GM18508 (cell line): ENCODE measurements around the gene TMEM86A.

Experiments used
- ATAC-seq: cut with Tn5 transposase; IDR thresholded peaks from one replicate; pipeline ENCODE4 v1.9.1; 2021; ENCODE audit warnings: moderate number of reproducible peaks; ENCODE audit not compliant: insufficient read depth, unreplicated experiment

The TMEM86A gene

GRCh38 chr11:18699848-18700261 lies 1.3 kb downstream of the TMEM86A start:
- ATAC-seq, result no peak

- no peak for ATAC-seq
Observed at GRCh38 chr11:18700375-18700774, 1.8 kb downstream of the TMEM86A start.

DNA sequence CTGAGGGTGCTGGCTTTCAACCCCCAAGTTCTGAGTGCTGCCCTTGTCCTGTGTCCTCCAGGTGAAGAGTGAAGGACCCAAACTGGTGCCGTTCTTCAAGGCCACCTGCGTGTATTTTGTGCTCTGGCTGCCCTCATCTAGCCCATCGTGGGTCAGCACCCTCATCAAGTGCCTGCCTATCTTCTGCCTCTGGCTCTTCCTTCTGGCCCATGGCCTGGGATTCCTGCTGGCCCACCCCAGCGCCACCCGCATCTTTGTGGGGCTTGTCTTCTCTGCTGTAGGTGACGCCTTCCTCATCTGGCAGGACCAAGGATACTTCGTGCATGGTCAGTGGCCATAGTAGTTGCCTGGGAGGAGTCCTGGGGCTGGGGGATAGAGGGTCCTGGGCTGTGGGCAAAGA lies 2.3 kb downstream of the TMEM86A start:
- ATAC-seq, result no peak

DNA sequence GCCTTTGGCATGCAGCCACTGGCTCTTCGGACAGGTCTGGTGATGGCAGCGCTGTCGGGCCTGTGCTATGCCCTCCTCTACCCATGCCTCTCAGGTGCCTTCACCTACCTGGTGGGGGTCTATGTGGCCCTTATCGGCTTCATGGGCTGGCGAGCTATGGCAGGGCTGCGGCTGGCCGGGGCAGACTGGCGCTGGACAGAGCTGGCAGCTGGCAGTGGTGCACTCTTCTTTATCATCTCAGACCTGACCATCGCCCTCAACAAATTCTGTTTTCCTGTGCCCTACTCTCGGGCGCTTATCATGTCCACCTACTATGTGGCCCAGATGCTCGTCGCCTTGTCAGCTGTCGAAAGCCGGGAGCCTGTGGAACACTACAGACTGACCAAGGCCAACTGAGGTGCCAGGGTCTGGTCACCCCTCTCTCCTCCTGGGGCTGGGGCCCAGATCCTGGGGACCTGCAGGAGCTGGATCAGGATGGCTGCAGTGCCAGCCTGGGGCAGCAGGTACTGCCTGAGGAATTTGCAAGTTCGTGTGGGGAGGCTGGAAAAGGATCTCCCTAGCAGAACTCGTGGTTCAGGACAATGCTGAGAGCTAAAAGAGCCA lies 3.1 kb downstream of the TMEM86A start:
- no peak for ATAC-seq

DNA sequence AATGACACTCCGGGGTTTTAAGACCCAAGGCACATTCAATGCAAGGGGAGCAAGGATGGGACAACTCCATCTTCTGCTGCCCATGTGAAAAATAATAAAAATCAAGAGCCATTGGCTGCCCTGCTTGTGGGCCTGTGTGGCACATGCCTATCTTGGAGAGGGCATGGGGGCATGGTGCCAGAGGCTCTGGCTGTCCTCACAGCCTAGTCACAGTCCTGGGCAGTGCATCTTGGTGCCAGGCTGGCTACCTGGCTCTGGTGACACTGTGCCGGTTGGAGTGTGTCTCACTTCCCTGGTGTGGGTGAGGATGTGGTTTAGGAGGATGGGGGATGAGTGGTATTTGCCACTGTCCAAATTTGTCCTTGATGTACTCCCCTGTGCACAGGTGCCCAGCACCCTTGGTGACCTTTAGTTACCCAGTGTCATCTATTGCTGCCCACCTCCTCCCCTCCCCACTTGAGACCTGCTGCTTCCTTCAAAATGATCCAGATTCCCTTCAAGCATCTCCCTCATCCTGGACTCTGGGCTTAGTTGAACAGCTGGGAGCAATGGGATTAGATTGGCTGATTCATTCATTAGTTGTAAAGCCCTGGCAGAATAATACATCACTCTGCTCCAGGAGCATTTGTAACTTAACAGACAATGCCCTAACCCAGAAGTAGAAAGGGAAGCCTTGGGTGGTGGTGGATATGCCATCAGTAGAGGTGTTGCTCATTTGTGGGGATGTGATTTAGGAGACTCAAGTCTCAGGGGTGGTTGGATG lies 4.6 kb downstream of the TMEM86A start:
- ATAC-seq, result no peak

GRCh38 chr11:18704045-18704645 lies 5.6 kb downstream of the TMEM86A start:
- ATAC-seq, result no peak

- ATAC-seq, result no peak
Observed at GRCh38 chr11:18704698-18705097, 6.1 kb downstream of the TMEM86A start.

DNA sequence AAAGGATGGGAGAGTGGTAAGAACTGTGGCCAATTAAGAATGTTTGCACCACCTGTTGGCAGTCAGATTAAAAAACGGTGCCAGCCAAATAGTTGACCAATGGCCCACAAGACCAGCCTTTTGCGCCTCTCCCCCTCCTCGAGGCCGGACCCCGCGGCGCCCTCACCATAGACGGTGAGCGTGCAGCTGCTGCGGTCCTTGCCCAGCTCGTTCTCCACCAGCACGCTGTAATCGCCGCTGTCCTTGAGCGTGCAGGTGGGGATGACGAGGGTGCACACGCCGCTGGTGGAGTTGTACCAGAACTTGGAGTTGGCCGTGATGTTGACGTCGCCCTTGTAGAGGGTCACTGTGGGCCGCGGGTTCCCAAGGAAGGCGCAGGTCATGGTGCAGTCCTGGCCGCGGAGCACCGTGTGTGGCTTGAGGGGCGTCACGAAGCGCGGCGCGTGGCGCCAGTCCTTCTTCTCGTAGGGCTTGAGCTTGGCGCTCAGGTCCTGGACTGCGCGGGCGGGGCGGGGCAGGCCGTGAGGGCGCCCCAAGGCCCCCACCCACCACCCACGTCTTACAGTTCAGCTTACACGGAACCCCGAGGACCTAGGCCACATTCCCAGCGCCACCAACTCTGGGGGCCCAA lies 7.2 kb downstream of the TMEM86A start:
- ATAC-seq, result no peak

GRCh38 chr11:18706330-18707243 lies 8.0 kb downstream of the TMEM86A start:
- ATAC-seq, result no peak

GRCh38 chr11:18707811-18708340 lies 9.3 kb downstream of the TMEM86A start:
- ATAC-seq, result no peak

DNA sequence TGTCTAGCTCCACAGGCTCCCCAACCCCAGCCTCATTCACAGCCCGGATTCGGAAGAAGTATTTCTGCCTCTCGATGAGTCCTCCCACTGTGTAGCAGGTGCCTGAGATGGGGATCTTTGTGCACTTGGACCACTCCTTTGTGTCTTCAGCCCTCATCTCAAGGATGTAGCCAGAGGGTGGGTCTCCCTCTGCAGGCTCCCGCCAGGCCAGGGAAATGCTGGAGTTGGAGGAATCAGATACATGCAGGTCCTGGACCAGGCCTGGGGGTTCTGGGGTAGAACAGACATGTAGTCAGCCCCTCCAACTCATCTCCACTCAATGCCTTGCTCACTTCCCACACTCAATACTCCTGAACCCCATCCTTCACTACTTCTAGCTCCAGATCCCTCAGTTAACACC lies 10.8 kb downstream of the TMEM86A start:
- no peak for ATAC-seq

- no peak for ATAC-seq
Observed at GRCh38 chr11:18710545-18710944, 12.0 kb downstream of the TMEM86A start.

DNA sequence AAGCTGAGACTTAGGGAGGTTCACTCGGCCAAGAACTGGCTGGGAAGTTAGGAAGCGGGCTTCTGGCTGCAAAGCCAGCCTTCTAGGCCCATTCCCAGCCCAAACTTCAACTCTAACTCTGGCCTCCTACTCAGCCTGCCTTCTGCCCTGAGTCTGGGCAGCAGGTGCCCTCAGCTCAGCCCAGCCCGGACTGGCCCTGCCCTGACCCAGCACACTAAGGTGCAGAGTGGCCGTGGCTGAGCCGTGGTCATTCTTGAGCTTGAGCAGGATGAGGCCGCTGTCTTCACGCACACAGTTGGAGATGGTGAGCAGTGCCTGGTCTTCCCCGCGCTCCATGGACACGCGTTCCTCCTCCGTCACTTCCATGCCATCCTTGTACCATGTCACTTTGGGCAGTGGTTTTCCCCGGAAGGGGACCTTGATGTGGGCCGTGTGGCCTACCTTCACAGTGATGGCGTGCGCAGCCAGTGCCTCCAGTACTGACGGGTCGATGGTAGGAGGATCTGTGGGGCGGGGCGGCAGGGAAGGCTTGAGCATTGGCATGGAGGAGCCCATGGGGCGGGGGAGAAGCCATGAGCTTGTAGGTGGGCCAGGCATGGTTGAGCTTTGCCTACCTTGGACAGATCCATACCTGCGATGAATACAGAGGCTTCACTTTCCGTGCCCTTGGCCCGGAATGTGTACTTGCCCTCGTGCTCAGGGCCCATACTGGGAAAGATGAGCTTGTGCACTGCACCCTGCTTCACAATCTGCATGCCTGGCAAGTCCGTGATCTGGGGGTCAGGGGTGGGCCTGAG lies 15.3 kb downstream of the TMEM86A start:
- ATAC-seq, result no peak

GRCh38 chr11:18714443-18714780 lies 15.8 kb downstream of the TMEM86A start:
- no peak for ATAC-seq

- no peak for ATAC-seq
Observed at GRCh38 chr11:18715476-18715875, 16.9 kb downstream of the TMEM86A start.

DNA sequence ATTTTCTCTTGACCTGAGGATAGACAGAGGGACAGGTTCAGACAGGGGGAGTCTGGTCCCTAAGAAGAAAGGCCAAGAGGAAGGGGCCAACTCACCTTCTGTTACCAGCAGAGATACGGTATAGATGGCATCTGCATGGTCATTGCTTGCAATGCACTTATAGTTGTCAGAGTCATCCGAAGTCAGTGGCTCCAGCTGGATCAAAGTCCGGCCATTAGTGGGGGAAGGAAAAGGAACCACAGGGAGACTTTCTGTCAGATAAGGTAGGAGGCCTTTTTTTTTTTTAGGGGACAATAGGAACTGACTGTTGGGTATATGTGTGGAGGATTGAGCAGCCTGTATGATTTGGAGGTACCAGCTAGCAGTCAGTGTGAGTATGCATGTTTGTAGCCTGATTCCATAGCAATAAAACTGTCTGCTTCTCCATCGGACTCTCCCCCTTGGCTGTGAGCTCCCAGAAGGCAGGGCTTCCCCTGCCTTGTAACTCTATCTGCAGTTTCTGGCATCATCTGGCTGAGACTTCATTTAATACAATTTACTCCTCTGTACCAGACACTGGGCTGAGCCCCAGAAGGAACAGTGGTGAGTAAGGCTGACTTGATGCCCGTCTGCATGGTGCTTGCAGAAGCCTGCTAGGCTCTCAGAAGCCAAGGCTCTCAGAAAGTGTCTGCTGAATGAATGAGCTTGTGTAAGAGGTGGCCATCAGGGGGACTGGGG lies 21.7 kb downstream of the TMEM86A start:
- no peak for ATAC-seq

DNA sequence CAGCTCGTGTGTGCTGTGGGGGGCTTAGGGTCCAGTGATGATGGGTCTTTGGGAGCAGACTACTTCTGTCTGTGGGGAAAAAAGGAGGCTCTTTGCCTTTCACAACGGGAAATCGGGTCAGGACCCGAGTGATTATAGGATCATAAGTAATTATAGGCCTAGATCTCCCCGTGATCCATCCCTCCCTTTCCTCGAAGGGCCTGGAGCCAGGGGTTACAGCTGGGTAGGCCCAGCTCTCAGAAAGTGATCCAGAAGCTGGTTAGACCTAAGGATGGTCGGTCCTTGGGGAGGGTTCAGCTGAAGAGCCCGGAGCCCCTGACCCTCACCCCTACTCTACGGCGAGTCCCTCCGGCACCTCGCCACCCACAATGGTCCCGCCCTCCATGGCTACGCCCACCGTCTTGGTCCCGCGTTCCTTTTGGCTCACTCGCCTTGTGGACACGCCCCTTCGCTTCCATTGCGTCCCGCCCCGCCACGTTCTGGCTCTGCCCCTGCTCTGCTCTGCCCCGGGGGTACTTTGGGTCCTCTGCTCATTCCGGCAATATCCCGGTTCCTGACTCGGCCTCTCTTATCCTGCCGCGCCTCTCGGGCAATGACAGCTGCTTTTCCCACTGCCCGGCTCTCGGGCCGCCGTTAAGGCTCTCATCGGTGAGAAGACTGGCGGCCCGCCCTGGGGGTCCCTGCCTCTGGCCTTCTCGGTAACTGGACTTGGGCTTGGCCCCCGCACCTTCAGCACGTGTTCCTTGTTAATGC lies 22.4 kb downstream of the TMEM86A start:
- ATAC-seq, result peak; percentile 41
